Measurements from ENCODE around the gene CLDN7. TPM values are rescaled to one million over a fixed set of nuclear protein-coding genes. Genes with fewer than 3 reads are reported as not detected.

Gene CLDN7
- total RNA-seq, 1 experiment from 2014 or later: 147 TPM

- peak overlapping the region; percentile 97 for H3K4me3 ChIP-seq (ENCODE audit: low read length)
- peaks cover 45% of the 10 kb centered on the region for H3K79me2 ChIP-seq (ENCODE audit: low read length)
- CTCF ChIA-PET: interaction anchor here (0.6 kb wide), 1 partner anchor 41 kb away, joined by 3 read pairs; no protein-coding TSS in a partner anchor
Observed at GRCh38 chr17:7261379-7262191, 693 bp downstream of the CLDN7 start.

GRCh38 chr17:7260651-7261378 lies 1.5 kb downstream of the CLDN7 start:
- H3K27me3 ChIP-seq (ENCODE audit: low read length): no peaks in the 10 kb centered on the region
- peak overlapping the region; percentile 93 for H3K9ac ChIP-seq (ENCODE audit: low read length)
- no peaks in the 10 kb centered on the region for H3K9me3 ChIP-seq (ENCODE audit: low read length)
- H3K27ac ChIP-seq (ENCODE audit: low read length): peak overlapping the region; percentile 83
- intact Hi-C loops (cut with micrococcal nuclease): loop anchor here (5.0 kb wide), 1 partner anchor 221 kb away; the partner anchor contains the start of genes POLR2A and SLC35G6
- no peak for TF ChIP-seq CTCF (conservative IDR thresholded peaks at IDR 0.05; ENCODE audit: low read depth, low read length)
- no peak for TF ChIP-seq EZH2 (IDR thresholded peaks at IDR 0.05; ENCODE audit: low read length, unreplicated experiment)
- no peak for TF ChIP-seq EZH2phosphoT487 (IDR thresholded peaks at IDR 0.05; ENCODE audit: borderline replicate concordance, low read length)
- ChIA-PET POLR2A (ENCODE audit: unreplicated experiment) (no interaction called here), CTCF (interaction anchor here (0.6 kb wide), 1 partner anchor 40 kb away, joined by 3 read pairs; no protein-coding TSS in a partner anchor)
- ATAC-seq: peak; percentile 39
- peaks cover 27% of the 10 kb centered on the region for H3K4me1 ChIP-seq (ENCODE audit: insufficient read depth, low read length)
- H3K9me2 ChIP-seq (replicated peaks; ENCODE audit: low read length): no peaks in the 10 kb centered on the region
- peak overlapping the region; percentile 97 for H3K4me3 ChIP-seq (ENCODE audit: low read length)
- peaks cover 4% of the 10 kb centered on the region; the same call in 1 of the 2 replicates for H3K36me3 ChIP-seq (ENCODE audit: low read depth, low read length)
- no peak overlapping the region for H2AFZ ChIP-seq (ENCODE audit: low read length)
- DNase-seq: peak; percentile 70
- peak overlapping the region; percentile 96 for H3K4me2 ChIP-seq (ENCODE audit: low read length)
- BruUV-seq (replicated peaks): no TSS peak
- peaks cover 48% of the 10 kb centered on the region for H3K79me2 ChIP-seq (ENCODE audit: low read length)
- no peaks in the 10 kb centered on the region for H3F3A ChIP-seq (ENCODE audit: low read length, unreplicated experiment)
- H4K20me1 ChIP-seq (ENCODE audit: low read length): peaks cover 14% of the 10 kb centered on the region; the same call in 1 of the 2 replicates

More at GRCh38 chr17:7261379-7262191, 693 bp downstream of the CLDN7 start:
- TSS peak; percentile 72 for BruUV-seq (replicated peaks)
- Histone ChIP-seq H3K9me3 (ENCODE audit: low read length) (no peaks in the 10 kb centered on the region), H3K27ac (ENCODE audit: low read length) (peak overlapping the region; percentile 83), H3K9ac (ENCODE audit: low read length) (peak overlapping the region; percentile 93), H2AFZ (ENCODE audit: low read length) (no peak overlapping the region), H3K4me1 (ENCODE audit: insufficient read depth, low read length) (peaks cover 27% of the 10 kb centered on the region), H3K4me2 (ENCODE audit: low read length) (peak overlapping the region; percentile 96), H3F3A (ENCODE audit: low read length, unreplicated experiment) (no peaks in the 10 kb centered on the region), H3K36me3 (ENCODE audit: low read depth, low read length) (peaks cover 4% of the 10 kb centered on the region; the same call in 1 of the 2 replicates), H4K20me1 (ENCODE audit: low read length) (peaks cover 14% of the 10 kb centered on the region; the same call in 1 of the 2 replicates), H3K9me2 (replicated peaks; ENCODE audit: low read length) (no peaks in the 10 kb centered on the region), H3K27me3 (ENCODE audit: low read length) (no peaks in the 10 kb centered on the region)
- intact Hi-C loops (cut with micrococcal nuclease): loop anchor here (1.0 to 5.0 kb wide), 2 partner anchors 9 to 221 kb away; partner anchors contain the start of genes ELP5, POLR2A and SLC35G6
- no peak for TF ChIP-seq EZH2phosphoT487 (IDR thresholded peaks at IDR 0.05; ENCODE audit: borderline replicate concordance, low read length)
- TF ChIP-seq EZH2 (IDR thresholded peaks at IDR 0.05; ENCODE audit: low read length, unreplicated experiment): no peak
- DNase-seq: no peak
- peak; percentile 5 for ATAC-seq
- POLR2A ChIA-PET (ENCODE audit: unreplicated experiment): no interaction called here

- ChIA-PET POLR2A (ENCODE audit: unreplicated experiment) (no interaction called here), CTCF (no interaction called here)
- Histone ChIP-seq H3K79me2 (ENCODE audit: low read length) (peaks cover 50% of the 10 kb centered on the region), H3K36me3 (ENCODE audit: low read depth, low read length) (peaks cover 4% of the 10 kb centered on the region; the same call in 1 of the 2 replicates), H3K9me2 (replicated peaks; ENCODE audit: low read length) (no peaks in the 10 kb centered on the region), H3K27me3 (ENCODE audit: low read length) (no peaks in the 10 kb centered on the region), H3K4me1 (ENCODE audit: insufficient read depth, low read length) (peaks cover 27% of the 10 kb centered on the region), H3K4me3 (ENCODE audit: low read length) (peak overlapping the region; percentile 97), H3K9ac (ENCODE audit: low read length) (peak overlapping the region; percentile 93; the same call in 1 of the 2 replicates), H4K20me1 (ENCODE audit: low read length) (peaks cover 14% of the 10 kb centered on the region; the same call in 1 of the 2 replicates), H2AFZ (ENCODE audit: low read length) (no peak overlapping the region), H3F3A (ENCODE audit: low read length, unreplicated experiment) (no peaks in the 10 kb centered on the region), H3K9me3 (ENCODE audit: low read length) (no peaks in the 10 kb centered on the region), H3K27ac (ENCODE audit: low read length) (peak overlapping the region; percentile 83; the same call in 1 of the 2 replicates), H3K4me2 (ENCODE audit: low read length) (peak overlapping the region; percentile 96)
- intact Hi-C loops (cut with micrococcal nuclease): loop anchor here (5.0 kb wide), 1 partner anchor 222 kb away; the partner anchor contains the start of genes POLR2A and SLC35G6
- TF ChIP-seq EZH2phosphoT487 (IDR thresholded peaks at IDR 0.05; ENCODE audit: borderline replicate concordance, low read length) (no peak), CTCF (conservative IDR thresholded peaks at IDR 0.05; ENCODE audit: low read depth, low read length) (no peak), EZH2 (IDR thresholded peaks at IDR 0.05; ENCODE audit: low read length, unreplicated experiment) (no peak)
- BruUV-seq (replicated peaks): no TSS peak
- no peak for DNase-seq
- no peak for ATAC-seq
Observed at GRCh38 chr17:7260151-7260550, 2.1 kb downstream of the CLDN7 start.
